ENCODE measurements around the gene LRMDA. TPM values are rescaled to one million over a fixed set of nuclear protein-coding genes. Genes with fewer than 3 reads are reported as not detected.
A peak's percentile ranks its signal among the peaks of the same experiment; 100 is the strongest.

The LRMDA gene
- total RNA-seq, 1 donor from 2014 or later, result 7.3 TPM

DNA sequence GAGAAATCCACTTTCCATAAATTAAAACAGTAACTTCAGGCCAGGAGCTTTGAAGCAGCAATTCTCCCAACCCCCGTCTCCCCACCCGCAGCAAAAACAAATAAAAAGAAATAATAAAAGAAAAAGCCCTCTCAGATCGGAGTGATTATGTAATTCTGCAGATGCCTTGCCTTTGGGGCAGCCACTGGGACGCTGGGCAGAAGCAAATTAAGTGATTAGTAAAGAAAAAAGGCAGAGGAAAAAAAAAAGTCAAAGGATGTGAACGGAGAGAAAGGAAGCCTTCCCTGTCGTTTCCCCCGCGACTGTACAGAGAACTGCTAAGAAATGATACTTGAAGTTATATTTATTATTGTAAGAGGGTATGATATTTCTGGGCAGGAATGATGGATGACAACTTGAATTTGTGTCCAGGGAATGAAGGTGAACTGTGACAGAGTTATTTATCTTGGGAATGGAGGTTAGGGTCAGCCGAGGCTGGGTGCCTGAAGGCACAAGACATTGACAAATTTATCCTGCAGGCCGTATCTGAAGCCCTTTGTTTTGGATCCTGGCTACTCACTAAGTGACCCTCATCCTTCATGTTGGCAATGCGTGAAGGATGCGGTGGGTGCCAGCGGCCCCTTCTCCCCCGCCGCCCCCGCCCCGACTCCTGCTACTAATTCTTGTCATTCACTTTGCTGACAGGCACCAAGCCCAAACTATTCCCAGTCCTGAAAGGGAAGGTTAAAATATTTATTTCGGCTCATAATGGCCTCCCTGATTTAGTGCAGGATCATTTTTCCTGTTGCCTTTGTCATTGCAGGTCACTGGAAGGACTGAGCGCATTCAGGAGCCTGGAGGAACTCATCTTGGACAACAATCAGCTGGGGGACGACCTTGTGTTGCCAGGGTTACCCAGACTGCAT, 604.0 kb downstream of the LRMDA start:
- no peak overlapping the region for H3K4me3 ChIP-seq (ENCODE audit: low read length in 3 of 3)

DNA sequence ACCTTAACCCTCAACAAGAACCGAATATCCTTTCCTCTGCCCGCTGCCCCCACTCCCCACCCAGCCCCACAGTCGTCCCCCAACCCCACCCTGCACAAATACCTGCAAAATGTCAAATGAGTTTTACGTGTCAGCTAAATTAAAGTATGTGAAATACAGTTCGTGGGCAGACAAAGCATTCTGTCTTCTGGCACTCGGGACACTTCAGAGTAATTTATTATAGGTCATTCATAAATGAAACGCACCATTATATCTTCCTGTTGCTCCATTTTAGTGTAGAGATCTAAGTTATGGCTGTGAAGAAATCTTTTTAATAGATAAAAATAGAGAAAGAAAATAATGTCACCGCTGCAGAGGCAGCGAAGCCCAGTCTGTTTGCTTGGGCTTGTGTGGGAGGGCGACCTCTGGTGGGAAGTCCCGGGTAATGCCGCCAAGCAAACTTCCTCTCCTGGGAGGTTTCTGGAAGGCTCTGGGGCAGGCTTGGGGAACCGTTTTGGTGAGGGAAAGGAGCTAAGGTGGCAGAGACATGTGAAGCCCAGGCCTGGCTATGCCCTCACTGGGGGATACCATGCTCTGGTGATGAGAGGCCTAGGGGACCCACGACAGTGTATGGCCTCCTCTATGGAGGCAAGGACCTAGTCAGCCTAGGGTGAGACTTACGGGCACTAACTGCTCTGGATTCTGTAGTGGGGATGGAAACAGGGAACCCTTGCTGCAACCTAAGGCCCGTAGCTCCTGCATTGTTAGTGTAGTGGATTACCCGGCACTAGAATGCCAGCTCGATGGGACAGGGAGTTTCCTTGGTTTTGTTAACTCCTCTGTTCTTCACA, 604.9 kb downstream of the LRMDA start:
- no peaks in the 10 kb centered on the region for H3K36me3 ChIP-seq (ENCODE audit: control insufficient read depth in 3 of 3, insufficient read depth in 3 of 3, low read length in 3 of 3)

More for the DNA sequence above, 604.0 kb downstream of the LRMDA start:
- Histone ChIP-seq H3K4me1 (ENCODE audit: control insufficient read depth in 3 of 3, insufficient read depth in 3 of 3, low read length in 3 of 3) (peaks cover 7 to 14% (median 9%) of the 10 kb centered on the region in 3 donors), H3K9me3 (ENCODE audit: control insufficient read depth in 3 of 3, low read length in 3 of 3) (peaks cover 0 to 4% (median 0%) of the 10 kb centered on the region in 3 donors), H3K36me3 (ENCODE audit: control insufficient read depth in 3 of 3, insufficient read depth in 3 of 3, low read length in 3 of 3) (no peaks in the 10 kb centered on the region), H3K9ac (ENCODE audit: low read depth in 1 of 3, low read length in 3 of 3) (no peak overlapping the region), H3K27me3 (ENCODE audit: control insufficient read depth in 3 of 3, insufficient read depth in 3 of 3, low read length in 3 of 3) (no peaks in the 10 kb centered on the region), H3K27ac (ENCODE audit: low read depth, low read length) (no peak overlapping the region)

DNA sequence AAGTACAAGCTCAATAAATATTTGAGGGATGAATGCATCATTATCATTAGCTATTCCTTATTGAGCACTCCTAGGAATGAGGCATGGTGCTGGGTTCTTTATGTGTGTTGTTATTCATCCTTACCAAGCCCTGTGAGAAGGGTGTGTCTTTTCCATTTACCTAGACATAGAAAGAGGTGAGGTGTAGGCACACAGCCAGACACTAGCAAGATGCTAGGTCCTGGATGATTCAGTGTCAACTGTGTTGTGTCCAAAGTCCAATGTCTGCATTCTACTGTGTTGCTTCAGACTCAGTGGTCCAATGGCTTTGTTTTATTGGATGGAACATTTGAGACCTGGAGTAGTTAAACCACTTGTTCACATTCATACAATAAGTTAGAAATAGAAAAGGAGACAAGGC, 605.5 kb downstream of the LRMDA start:
- Histone ChIP-seq H3K9ac (ENCODE audit: low read depth in 1 of 3, low read length in 3 of 3) (no peak overlapping the region), H3K27ac (ENCODE audit: low read depth, low read length) (no peak overlapping the region), H3K36me3 (ENCODE audit: control insufficient read depth in 3 of 3, insufficient read depth in 3 of 3, low read length in 3 of 3) (no peaks in the 10 kb centered on the region), H3K4me3 (ENCODE audit: low read length in 3 of 3) (no peak overlapping the region), H3K27me3 (ENCODE audit: control insufficient read depth in 3 of 3, insufficient read depth in 3 of 3, low read length in 3 of 3) (no peaks in the 10 kb centered on the region), H3K9me3 (ENCODE audit: control insufficient read depth in 3 of 3, low read length in 3 of 3) (peaks cover 0 to 4% (median 0%) of the 10 kb centered on the region in 3 donors), H3K4me1 (ENCODE audit: control insufficient read depth in 3 of 3, insufficient read depth in 3 of 3, low read length in 3 of 3) (peaks cover 5 to 10% (median 7%) of the 10 kb centered on the region in 3 donors)

More for the DNA sequence above, 604.9 kb downstream of the LRMDA start:
- peaks cover 5 to 10% (median 7%) of the 10 kb centered on the region in 3 donors for H3K4me1 ChIP-seq (ENCODE audit: control insufficient read depth in 3 of 3, insufficient read depth in 3 of 3, low read length in 3 of 3)
- H3K9me3 ChIP-seq (ENCODE audit: control insufficient read depth in 3 of 3, low read length in 3 of 3), result peaks cover 0 to 4% (median 0%) of the 10 kb centered on the region in 3 donors
- H3K27ac ChIP-seq (ENCODE audit: low read depth, low read length), result no peak overlapping the region
- no peaks in the 10 kb centered on the region for H3K27me3 ChIP-seq (ENCODE audit: control insufficient read depth in 3 of 3, insufficient read depth in 3 of 3, low read length in 3 of 3)
- H3K9ac ChIP-seq (ENCODE audit: low read depth in 1 of 3, low read length in 3 of 3), result no peak overlapping the region
- H3K4me3 ChIP-seq (ENCODE audit: low read length in 3 of 3), result peak overlapping the region; percentile 31 to 52 (median 51)

DNA sequence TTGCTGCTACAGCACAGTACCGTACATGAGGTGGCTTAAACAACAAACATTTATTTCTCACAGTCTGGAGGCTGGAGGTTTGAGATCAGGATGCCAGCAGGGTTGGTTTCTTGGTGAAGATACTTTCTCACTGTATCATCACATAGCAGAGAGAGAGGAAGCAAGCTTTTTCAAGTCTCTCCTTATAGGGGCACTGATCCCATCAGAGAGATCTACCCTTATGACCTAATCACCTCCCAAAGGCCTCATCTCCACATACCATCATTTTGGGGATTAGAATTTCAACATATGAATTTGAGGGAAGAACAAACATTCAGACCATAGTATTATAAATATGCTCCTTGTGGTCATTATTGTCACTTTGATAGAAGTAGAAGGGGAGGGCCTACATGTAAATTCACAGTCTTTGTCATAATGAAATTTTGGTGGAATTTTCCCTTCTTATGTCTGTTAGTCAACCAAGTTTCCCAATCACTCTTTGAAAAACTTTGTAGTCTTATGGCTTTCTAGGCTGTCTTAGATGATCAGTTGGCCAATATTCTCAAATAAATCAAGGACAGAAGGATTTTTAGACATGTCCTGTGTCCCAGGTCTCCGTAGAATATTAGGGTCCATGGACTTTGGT, 606.2 kb downstream of the LRMDA start:
- H3K4me3 ChIP-seq (ENCODE audit: low read length in 3 of 3), result no peak overlapping the region
- no peaks in the 10 kb centered on the region for H3K36me3 ChIP-seq (ENCODE audit: control insufficient read depth in 3 of 3, insufficient read depth in 3 of 3, low read length in 3 of 3)
- H3K9ac ChIP-seq (ENCODE audit: low read depth in 1 of 3, low read length in 3 of 3), result no peak overlapping the region
- no peak overlapping the region for H3K27ac ChIP-seq (ENCODE audit: low read depth, low read length)
- H3K27me3 ChIP-seq (ENCODE audit: control insufficient read depth in 3 of 3, insufficient read depth in 3 of 3, low read length in 3 of 3), result no peaks in the 10 kb centered on the region
- H3K4me1 ChIP-seq (ENCODE audit: control insufficient read depth in 3 of 3, insufficient read depth in 3 of 3, low read length in 3 of 3), result peaks cover 5 to 10% (median 7%) of the 10 kb centered on the region in 3 donors
- H3K9me3 ChIP-seq (ENCODE audit: control insufficient read depth in 3 of 3, low read length in 3 of 3), result peaks cover 0 to 4% (median 0%) of the 10 kb centered on the region in 3 donors

DNA sequence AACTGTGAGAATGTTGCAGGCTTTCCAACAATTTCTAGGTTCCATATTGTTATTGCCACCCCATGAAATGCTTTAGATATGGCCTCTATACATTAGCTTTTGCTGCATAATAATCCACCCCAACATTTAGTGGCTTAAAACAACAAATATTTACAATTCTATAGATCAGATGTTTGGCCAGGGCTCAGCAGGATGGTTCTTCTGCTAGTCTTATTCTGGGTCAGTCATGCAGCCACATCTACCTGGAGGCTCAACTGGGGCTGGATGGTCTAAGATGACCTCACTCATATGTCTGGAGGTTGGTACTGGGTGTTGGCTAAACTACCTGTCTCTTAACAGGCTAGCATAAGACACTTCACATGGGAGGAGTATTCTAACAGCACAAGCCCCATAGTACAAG, 607.3 kb downstream of the LRMDA start:
- peaks cover 0 to 4% (median 0%) of the 10 kb centered on the region in 3 donors for H3K9me3 ChIP-seq (ENCODE audit: control insufficient read depth in 3 of 3, low read length in 3 of 3)
- H3K4me3 ChIP-seq (ENCODE audit: low read length in 3 of 3), result no peak overlapping the region
- no peak overlapping the region for H3K9ac ChIP-seq (ENCODE audit: low read depth in 1 of 3, low read length in 3 of 3)
- no peak overlapping the region for H3K27ac ChIP-seq (ENCODE audit: low read depth, low read length)
- peaks cover 0 to 6% (median 5%) of the 10 kb centered on the region in 3 donors for H3K4me1 ChIP-seq (ENCODE audit: control insufficient read depth in 3 of 3, insufficient read depth in 3 of 3, low read length in 3 of 3)
- no peaks in the 10 kb centered on the region for H3K27me3 ChIP-seq (ENCODE audit: control insufficient read depth in 3 of 3, insufficient read depth in 3 of 3, low read length in 3 of 3)
- no peaks in the 10 kb centered on the region for H3K36me3 ChIP-seq (ENCODE audit: control insufficient read depth in 3 of 3, insufficient read depth in 3 of 3, low read length in 3 of 3)

DNA sequence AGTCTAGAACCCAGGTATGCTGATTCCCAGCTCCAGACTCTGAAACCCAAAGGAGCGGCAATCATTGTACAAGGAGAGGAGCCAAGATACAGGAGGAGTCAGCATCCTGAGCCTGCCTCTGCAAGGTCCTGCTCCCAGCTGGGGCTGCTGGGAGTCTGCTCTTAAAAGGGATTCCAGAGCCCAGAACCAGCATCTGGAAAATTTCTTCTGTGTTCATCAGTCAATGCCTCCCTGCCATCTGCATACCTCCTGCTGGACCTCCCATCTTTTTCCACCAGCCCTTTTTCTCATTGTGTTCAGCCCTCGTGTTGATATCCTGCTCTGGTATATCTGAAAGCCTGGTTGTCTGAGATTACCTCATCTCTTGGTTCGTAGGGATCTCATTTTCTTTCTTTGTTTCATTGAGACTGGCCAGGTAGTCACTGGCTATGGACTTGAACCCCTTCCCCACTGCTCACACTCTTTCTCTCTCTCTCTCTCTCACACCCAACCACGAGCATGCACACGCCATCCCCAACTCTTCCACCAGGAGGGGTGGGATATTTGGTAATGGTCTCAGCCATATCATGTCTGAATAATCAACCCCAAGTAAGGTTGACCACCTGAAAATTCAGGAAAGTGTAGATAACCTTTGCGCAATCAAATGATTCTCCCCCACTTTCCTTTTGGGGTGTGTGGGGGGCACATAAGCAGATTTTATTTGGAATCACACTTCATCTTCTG, 608.8 kb downstream of the LRMDA start:
- H3K27me3 ChIP-seq (ENCODE audit: control insufficient read depth in 3 of 3, insufficient read depth in 3 of 3, low read length in 3 of 3), result no peaks in the 10 kb centered on the region
- no peak overlapping the region for H3K4me3 ChIP-seq (ENCODE audit: low read length in 3 of 3)
- H3K9me3 ChIP-seq (ENCODE audit: control insufficient read depth in 3 of 3, low read length in 3 of 3), result peaks cover 0 to 4% (median 0%) of the 10 kb centered on the region in 3 donors
- no peak overlapping the region for H3K27ac ChIP-seq (ENCODE audit: low read depth, low read length)
- H3K9ac ChIP-seq (ENCODE audit: low read depth in 1 of 3, low read length in 3 of 3), result no peak overlapping the region
- H3K36me3 ChIP-seq (ENCODE audit: control insufficient read depth in 3 of 3, insufficient read depth in 3 of 3, low read length in 3 of 3), result no peaks in the 10 kb centered on the region
- H3K4me1 ChIP-seq (ENCODE audit: control insufficient read depth in 3 of 3, insufficient read depth in 3 of 3, low read length in 3 of 3), result peaks cover 0 to 5% (median 3%) of the 10 kb centered on the region in 3 donors

DNA sequence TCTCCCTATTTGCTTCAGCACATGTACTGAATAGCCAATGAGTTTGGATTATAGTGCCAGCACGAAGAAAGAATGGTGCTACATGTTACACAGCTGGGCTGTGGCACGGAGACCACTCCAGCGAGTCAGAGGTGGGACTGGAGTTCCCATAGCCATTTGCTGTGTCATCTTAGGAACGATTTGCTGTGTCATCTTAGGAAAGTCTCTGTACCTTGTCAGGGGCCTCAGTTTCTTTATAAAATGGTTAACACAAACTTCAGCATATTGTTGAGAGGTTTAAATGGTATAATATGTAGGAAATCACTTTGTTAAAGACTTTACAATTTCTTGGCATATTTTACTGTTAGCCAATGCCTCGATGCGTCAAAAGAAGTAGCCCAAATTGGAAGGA, 609.4 kb downstream of the LRMDA start:
- Histone ChIP-seq H3K9me3 (ENCODE audit: control insufficient read depth in 3 of 3, low read length in 3 of 3) (peaks cover 0 to 4% (median 0%) of the 10 kb centered on the region in 3 donors), H3K36me3 (ENCODE audit: control insufficient read depth in 3 of 3, insufficient read depth in 3 of 3, low read length in 3 of 3) (no peaks in the 10 kb centered on the region), H3K27me3 (ENCODE audit: control insufficient read depth in 3 of 3, insufficient read depth in 3 of 3, low read length in 3 of 3) (no peaks in the 10 kb centered on the region), H3K4me3 (ENCODE audit: low read length in 3 of 3) (no peak overlapping the region), H3K27ac (ENCODE audit: low read depth, low read length) (no peak overlapping the region), H3K9ac (ENCODE audit: low read depth in 1 of 3, low read length in 3 of 3) (no peak overlapping the region), H3K4me1 (ENCODE audit: control insufficient read depth in 3 of 3, insufficient read depth in 3 of 3, low read length in 3 of 3) (peaks cover 0 to 4% (median 3%) of the 10 kb centered on the region in 3 donors)

DNA sequence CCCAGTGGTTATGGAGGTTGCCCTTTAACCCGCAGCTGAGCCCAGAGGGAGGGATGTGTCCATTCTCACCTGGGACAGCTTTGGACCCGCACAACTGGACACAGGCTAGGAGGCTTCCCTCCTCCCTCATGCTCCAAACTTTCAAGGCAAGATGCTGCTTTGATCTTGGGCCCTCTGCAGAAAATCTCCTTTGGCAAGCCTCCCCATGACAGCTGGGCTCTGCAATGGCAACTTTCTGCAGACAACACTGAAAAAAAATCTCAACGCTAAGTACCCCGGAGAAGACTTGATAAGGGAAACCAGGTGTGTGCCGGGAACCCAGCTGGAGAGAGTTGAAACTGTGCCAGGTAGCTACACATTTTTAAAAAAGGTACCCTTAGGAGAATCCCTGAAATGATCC, 610.1 kb downstream of the LRMDA start:
- Histone ChIP-seq H3K4me1 (ENCODE audit: control insufficient read depth in 3 of 3, insufficient read depth in 3 of 3, low read length in 3 of 3) (peaks cover 0 to 1% (median 1%) of the 10 kb centered on the region in 3 donors), H3K9ac (ENCODE audit: low read depth in 1 of 3, low read length in 3 of 3) (no peak overlapping the region), H3K36me3 (ENCODE audit: control insufficient read depth in 3 of 3, insufficient read depth in 3 of 3, low read length in 3 of 3) (no peaks in the 10 kb centered on the region), H3K27ac (ENCODE audit: low read depth, low read length) (no peak overlapping the region), H3K9me3 (ENCODE audit: control insufficient read depth in 3 of 3, low read length in 3 of 3) (peaks cover 0 to 4% (median 0%) of the 10 kb centered on the region in 3 donors), H3K4me3 (ENCODE audit: low read length in 3 of 3) (no peak overlapping the region), H3K27me3 (ENCODE audit: control insufficient read depth in 3 of 3, insufficient read depth in 3 of 3, low read length in 3 of 3) (no peaks in the 10 kb centered on the region)

DNA sequence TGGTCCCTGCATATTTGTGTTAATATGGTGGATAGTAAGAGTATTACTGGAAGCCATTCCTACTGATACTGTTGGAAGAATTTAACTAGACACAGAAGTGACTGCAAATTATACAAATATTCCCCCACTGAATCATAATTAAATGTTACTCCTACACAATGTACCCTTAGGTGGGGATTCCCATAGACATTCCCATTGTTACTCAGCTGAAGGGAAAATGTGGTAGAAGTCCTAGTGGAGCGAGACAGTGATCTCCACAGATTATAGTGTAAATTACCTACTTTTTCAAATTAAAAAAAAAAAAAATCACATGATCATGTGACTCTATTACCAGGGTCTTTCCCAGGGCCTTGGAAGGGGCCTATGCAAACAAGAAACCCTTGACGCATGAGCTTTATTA, 611.8 kb downstream of the LRMDA start:
- H3K4me3 ChIP-seq (ENCODE audit: low read length in 3 of 3), result no peak overlapping the region
- H3K9me3 ChIP-seq (ENCODE audit: control insufficient read depth in 3 of 3, low read length in 3 of 3), result peaks cover 0 to 4% (median 0%) of the 10 kb centered on the region in 3 donors
- H3K4me1 ChIP-seq (ENCODE audit: control insufficient read depth in 3 of 3, insufficient read depth in 3 of 3, low read length in 3 of 3), result no peaks in the 10 kb centered on the region
- H3K9ac ChIP-seq (ENCODE audit: low read depth in 1 of 3, low read length in 3 of 3), result no peak overlapping the region
- no peaks in the 10 kb centered on the region for H3K27me3 ChIP-seq (ENCODE audit: control insufficient read depth in 3 of 3, insufficient read depth in 3 of 3, low read length in 3 of 3)
- no peaks in the 10 kb centered on the region for H3K36me3 ChIP-seq (ENCODE audit: control insufficient read depth in 3 of 3, insufficient read depth in 3 of 3, low read length in 3 of 3)
- H3K27ac ChIP-seq (ENCODE audit: low read depth, low read length), result no peak overlapping the region
